GM12878 (cell line): ENCODE data around the gene AK4.

ENCODE experiments used
- EZH2 ChIP-seq: IDR thresholded peaks from 2 replicates; pipeline ENCODE4 v1.6.1; 2012; ENCODE audit warnings: low read depth, mild to moderate bottlenecking, control low read depth, inconsistent platforms, low read length, borderline replicate concordance; ENCODE audit not compliant: control insufficient read depth
- NFIC ChIP-seq: IDR thresholded peaks from 2 replicates; pipeline ENCODE4 v1.6.1; 2012; ENCODE audit warnings: low read depth, mild to moderate bottlenecking, inconsistent platforms, low read length, moderate library complexity
- SPI1 ChIP-seq: IDR thresholded peaks from 2 replicates; pipeline ENCODE4 v1.6.1; 2011; ENCODE audit warnings: low read depth, mild to moderate bottlenecking, low read length, moderate library complexity, borderline replicate concordance; ENCODE audit not compliant: insufficient read depth
- TF ChIP-seq, protein P1 (sequence below), 3 experiments: IDR thresholded peaks in 2 of 3; conservative IDR thresholded peaks in 1 of 3; 2 replicates each; pipeline ENCODE4 v1.5.1; 2011; ENCODE audit warnings: low read depth in 3 of 3, low read length in 3 of 3, mild to moderate bottlenecking in 3 of 3, control low read depth in 2 of 3, moderate library complexity in 2 of 3, inconsistent platforms in 1 of 3, mixed read lengths in 1 of 3; ENCODE audit not compliant: control insufficient read depth in 2 of 3, insufficient read depth in 1 of 3; ENCODE audit errors: extremely low read depth in 1 of 3
- TF ChIP-seq, protein P2 (sequence below): fragments of 450-650 bp; IDR thresholded peaks from 2 replicates; pipeline ENCODE4 v1.6.1; 2016; ENCODE audit warnings: mild to moderate bottlenecking, moderate library complexity, borderline replicate concordance
- TF ChIP-seq, protein P3 (sequence below): IDR thresholded peaks from 2 replicates; pipeline ENCODE4 v1.6.1; 2011; ENCODE audit warnings: low read depth, low read length, improper control_type of control experiment, borderline replicate concordance

DNA sequence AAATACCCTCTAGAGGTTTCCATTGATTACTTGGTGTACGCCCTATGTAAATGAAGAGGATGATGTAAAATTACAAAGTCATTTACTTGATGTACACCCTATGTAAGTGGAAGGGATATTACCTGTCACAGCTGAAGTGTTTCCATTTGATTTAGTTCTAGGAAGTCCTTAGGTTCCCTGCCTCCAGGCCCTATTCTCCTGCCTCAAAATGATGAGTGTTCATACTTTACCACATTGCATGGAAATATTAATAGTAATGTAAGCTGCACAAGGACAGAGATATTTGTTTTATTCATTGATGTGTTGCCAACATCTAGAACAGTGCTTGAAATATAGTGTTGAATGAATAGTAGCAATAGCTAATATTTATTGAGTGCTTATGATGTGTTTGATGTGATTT lies 9.5 kb upstream of the AK4 start:
- TF ChIP-seq, protein P1, sequence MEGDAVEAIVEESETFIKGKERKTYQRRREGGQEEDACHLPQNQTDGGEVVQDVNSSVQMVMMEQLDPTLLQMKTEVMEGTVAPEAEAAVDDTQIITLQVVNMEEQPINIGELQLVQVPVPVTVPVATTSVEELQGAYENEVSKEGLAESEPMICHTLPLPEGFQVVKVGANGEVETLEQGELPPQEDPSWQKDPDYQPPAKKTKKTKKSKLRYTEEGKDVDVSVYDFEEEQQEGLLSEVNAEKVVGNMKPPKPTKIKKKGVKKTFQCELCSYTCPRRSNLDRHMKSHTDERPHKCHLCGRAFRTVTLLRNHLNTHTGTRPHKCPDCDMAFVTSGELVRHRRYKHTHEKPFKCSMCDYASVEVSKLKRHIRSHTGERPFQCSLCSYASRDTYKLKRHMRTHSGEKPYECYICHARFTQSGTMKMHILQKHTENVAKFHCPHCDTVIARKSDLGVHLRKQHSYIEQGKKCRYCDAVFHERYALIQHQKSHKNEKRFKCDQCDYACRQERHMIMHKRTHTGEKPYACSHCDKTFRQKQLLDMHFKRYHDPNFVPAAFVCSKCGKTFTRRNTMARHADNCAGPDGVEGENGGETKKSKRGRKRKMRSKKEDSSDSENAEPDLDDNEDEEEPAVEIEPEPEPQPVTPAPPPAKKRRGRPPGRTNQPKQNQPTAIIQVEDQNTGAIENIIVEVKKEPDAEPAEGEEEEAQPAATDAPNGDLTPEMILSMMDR (IDR thresholded peaks at IDR 0.05 in 2 of 3, conservative IDR thresholded peaks at IDR 0.05 in 1 of 3; ENCODE audit: control insufficient read depth in 2 of 3, extremely low read depth in 1 of 3, insufficient read depth in 1 of 3, low read depth in 3 of 3, low read length in 3 of 3): no peak
- TF ChIP-seq, protein P2, sequence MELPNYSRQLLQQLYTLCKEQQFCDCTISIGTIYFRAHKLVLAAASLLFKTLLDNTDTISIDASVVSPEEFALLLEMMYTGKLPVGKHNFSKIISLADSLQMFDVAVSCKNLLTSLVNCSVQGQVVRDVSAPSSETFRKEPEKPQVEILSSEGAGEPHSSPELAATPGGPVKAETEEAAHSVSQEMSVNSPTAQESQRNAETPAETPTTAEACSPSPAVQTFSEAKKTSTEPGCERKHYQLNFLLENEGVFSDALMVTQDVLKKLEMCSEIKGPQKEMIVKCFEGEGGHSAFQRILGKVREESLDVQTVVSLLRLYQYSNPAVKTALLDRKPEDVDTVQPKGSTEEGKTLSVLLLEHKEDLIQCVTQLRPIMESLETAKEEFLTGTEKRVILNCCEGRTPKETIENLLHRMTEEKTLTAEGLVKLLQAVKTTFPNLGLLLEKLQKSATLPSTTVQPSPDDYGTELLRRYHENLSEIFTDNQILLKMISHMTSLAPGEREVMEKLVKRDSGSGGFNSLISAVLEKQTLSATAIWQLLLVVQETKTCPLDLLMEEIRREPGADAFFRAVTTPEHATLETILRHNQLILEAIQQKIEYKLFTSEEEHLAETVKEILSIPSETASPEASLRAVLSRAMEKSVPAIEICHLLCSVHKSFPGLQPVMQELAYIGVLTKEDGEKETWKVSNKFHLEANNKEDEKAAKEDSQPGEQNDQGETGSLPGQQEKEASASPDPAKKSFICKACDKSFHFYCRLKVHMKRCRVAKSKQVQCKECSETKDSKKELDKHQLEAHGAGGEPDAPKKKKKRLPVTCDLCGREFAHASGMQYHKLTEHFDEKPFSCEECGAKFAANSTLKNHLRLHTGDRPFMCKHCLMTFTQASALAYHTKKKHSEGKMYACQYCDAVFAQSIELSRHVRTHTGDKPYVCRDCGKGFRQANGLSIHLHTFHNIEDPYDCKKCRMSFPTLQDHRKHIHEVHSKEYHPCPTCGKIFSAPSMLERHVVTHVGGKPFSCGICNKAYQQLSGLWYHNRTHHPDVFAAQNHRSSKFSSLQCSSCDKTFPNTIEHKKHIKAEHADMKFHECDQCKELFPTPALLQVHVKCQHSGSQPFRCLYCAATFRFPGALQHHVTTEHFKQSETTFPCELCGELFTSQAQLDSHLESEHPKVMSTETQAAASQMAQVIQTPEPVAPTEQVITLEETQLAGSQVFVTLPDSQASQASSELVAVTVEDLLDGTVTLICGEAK: no peak
- TF ChIP-seq, protein P3, sequence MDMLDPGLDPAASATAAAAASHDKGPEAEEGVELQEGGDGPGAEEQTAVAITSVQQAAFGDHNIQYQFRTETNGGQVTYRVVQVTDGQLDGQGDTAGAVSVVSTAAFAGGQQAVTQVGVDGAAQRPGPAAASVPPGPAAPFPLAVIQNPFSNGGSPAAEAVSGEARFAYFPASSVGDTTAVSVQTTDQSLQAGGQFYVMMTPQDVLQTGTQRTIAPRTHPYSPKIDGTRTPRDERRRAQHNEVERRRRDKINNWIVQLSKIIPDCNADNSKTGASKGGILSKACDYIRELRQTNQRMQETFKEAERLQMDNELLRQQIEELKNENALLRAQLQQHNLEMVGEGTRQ: no peak
- TF ChIP-seq SPI1 (no peak), EZH2 (no peak), NFIC (no peak)
